Transverse colon (tissue), 4 donors: Measurements from ENCODE around the gene RAX.

Experiments
- EP300 ChIP-seq: sonication (generic); formaldehyde crosslinking; IDR thresholded peaks from one replicate; pipeline ENCODE4 v1.6.1; 2017; ENCODE audit warnings: antibody characterized with exemption, low read depth
- POLR2A ChIP-seq: fragments of 450-650 bp; IDR thresholded peaks from one replicate; pipeline ENCODE4 v1.6.1; 2016; ENCODE audit warnings: antibody characterized with exemption, mild to moderate bottlenecking, moderate library complexity
- POLR2AphosphoS5 ChIP-seq, 3 donors: sonication (generic); formaldehyde crosslinking; IDR thresholded peaks; one replicate each; pipeline ENCODE4 v1.6.1; 2016; ENCODE audit warnings: antibody characterized with exemption in 3 of 3
- TF ChIP-seq, protein P1 (sequence below), 5 experiments: fragments of 200-600 bp in 3 of 5; fragments of 450-650 bp in 2 of 5; sonication (generic) in 3 of 5; IDR thresholded peaks; 1 replicate in 2 of 5; 2 replicates in 3 of 5; pipeline ENCODE4 v1.5.1; 2016 to 2017; ENCODE audit warnings: antibody characterized with exemption in 5 of 5, inconsistent platforms in 3 of 5, mild to moderate bottlenecking in 2 of 5, moderate library complexity in 1 of 5

DNA sequence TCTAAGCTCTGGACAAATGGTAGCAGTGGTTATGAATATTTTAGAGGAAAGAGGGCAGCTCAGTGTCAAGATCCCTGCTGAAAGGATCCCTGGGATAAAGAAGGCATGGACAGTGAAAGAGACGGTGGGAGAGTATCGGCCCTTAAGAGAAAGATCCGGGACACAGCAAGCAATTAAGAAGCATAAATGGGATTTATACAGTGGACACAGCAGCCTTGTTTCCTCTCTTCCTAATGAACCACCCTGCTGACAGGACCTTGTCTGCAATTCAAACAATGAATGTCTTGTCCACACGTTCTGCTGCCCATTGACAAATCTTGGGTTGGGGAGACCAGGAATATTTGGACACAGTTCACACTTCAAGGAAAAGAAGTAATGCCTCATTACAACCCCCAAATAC, 28.7 kb upstream of the RAX start:
- TF ChIP-seq POLR2A = no peak
- TF ChIP-seq, protein P1, sequence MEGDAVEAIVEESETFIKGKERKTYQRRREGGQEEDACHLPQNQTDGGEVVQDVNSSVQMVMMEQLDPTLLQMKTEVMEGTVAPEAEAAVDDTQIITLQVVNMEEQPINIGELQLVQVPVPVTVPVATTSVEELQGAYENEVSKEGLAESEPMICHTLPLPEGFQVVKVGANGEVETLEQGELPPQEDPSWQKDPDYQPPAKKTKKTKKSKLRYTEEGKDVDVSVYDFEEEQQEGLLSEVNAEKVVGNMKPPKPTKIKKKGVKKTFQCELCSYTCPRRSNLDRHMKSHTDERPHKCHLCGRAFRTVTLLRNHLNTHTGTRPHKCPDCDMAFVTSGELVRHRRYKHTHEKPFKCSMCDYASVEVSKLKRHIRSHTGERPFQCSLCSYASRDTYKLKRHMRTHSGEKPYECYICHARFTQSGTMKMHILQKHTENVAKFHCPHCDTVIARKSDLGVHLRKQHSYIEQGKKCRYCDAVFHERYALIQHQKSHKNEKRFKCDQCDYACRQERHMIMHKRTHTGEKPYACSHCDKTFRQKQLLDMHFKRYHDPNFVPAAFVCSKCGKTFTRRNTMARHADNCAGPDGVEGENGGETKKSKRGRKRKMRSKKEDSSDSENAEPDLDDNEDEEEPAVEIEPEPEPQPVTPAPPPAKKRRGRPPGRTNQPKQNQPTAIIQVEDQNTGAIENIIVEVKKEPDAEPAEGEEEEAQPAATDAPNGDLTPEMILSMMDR (IDR thresholded peaks at IDR 0.05) = no peak
- TF ChIP-seq POLR2AphosphoS5 (IDR thresholded peaks at IDR 0.05) = no peak
- no peak for TF ChIP-seq EP300
